ENCODE data around the gene FAM20B.

DNA sequence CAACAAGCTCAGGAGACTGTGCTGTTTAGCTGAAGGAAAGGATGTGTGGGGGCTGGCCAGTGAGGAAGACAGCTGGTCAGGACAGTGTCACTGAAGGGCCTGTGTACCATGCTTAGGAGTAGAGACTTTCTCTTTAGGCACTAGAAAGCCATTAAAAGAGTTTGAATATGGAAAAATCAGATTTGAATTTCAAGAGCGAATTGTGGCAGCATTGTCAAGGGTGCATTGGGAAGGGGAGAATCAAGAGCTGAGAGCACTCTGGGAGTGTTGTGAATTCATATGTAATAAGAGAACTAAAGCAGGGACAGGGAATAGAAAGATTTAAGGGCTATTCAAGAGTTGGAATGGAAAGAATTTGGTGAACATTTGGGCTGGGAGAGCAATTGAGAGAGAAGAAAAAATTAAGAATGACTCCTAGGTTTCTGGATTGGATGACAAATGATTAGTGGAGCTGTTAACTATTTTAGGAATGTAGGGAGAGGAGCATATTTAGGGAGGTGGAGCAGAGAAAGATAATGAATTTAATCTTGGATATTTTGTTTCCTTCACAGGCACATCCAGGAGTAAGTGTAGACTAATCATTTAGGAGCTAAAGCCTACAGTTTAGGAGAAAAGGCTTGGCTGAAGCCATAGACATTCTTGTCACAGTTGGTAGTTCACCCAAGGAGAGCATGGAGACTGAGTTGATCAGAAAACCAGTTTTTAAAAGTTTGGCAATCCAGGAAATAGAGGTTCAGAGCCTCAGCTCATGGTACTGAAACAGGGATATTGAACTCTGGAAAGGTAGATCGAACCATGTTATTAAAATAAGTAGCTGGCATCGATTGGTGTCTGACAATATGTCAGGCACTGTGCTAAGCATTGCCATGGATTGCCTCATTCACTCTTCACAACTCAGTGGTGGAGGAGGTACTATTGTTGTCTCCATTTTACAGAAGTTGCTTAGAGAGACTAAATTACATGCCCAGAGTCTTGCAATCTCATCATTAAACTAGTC, 33.1 kb downstream of the FAM20B start:
- TF ChIP-seq TAF1 (conservative IDR thresholded peaks at IDR 0.05) (no peak), EGR1 (IDR thresholded peaks at IDR 0.05; ENCODE audit: low read depth in 2 of 2) (no peak), RAD21 (IDR thresholded peaks at IDR 0.05) (no peak)
- TF ChIP-seq, protein P1, sequence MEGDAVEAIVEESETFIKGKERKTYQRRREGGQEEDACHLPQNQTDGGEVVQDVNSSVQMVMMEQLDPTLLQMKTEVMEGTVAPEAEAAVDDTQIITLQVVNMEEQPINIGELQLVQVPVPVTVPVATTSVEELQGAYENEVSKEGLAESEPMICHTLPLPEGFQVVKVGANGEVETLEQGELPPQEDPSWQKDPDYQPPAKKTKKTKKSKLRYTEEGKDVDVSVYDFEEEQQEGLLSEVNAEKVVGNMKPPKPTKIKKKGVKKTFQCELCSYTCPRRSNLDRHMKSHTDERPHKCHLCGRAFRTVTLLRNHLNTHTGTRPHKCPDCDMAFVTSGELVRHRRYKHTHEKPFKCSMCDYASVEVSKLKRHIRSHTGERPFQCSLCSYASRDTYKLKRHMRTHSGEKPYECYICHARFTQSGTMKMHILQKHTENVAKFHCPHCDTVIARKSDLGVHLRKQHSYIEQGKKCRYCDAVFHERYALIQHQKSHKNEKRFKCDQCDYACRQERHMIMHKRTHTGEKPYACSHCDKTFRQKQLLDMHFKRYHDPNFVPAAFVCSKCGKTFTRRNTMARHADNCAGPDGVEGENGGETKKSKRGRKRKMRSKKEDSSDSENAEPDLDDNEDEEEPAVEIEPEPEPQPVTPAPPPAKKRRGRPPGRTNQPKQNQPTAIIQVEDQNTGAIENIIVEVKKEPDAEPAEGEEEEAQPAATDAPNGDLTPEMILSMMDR (IDR thresholded peaks at IDR 0.05; ENCODE audit: low read depth, low read length, missing input control) = no peak
- TF ChIP-seq, protein P2, sequence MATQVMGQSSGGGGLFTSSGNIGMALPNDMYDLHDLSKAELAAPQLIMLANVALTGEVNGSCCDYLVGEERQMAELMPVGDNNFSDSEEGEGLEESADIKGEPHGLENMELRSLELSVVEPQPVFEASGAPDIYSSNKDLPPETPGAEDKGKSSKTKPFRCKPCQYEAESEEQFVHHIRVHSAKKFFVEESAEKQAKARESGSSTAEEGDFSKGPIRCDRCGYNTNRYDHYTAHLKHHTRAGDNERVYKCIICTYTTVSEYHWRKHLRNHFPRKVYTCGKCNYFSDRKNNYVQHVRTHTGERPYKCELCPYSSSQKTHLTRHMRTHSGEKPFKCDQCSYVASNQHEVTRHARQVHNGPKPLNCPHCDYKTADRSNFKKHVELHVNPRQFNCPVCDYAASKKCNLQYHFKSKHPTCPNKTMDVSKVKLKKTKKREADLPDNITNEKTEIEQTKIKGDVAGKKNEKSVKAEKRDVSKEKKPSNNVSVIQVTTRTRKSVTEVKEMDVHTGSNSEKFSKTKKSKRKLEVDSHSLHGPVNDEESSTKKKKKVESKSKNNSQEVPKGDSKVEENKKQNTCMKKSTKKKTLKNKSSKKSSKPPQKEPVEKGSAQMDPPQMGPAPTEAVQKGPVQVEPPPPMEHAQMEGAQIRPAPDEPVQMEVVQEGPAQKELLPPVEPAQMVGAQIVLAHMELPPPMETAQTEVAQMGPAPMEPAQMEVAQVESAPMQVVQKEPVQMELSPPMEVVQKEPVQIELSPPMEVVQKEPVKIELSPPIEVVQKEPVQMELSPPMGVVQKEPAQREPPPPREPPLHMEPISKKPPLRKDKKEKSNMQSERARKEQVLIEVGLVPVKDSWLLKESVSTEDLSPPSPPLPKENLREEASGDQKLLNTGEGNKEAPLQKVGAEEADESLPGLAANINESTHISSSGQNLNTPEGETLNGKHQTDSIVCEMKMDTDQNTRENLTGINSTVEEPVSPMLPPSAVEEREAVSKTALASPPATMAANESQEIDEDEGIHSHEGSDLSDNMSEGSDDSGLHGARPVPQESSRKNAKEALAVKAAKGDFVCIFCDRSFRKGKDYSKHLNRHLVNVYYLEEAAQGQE (IDR thresholded peaks at IDR 0.05) = no peak

Data from liver (tissue), 3 donors.